Hematopoietic multipotent progenitor cell treated with erythropoietin and hydrocortisone succinate and interleukin-3 and kit ligand, for 6 days (in vitro differentiated cells): ENCODE measurements around the gene ZNF474.

ENCODE experiments used
- DNase-seq: peaks from one replicate; pipeline ENCODE4 v3.0.0-alpha.2; 2015

The ZNF474 gene

GRCh38 chr5:122119205-122119604, 10.1 kb upstream of the ZNF474 start:
- DNase-seq: no peak

GRCh38 chr5:122120493-122120892, 8.9 kb upstream of the ZNF474 start:
- no peak for DNase-seq

- DNase-seq: no peak
These were observed 8.4 kb upstream of the ZNF474 start for GRCh38 chr5:122120957-122121356.

GRCh38 chr5:122121479-122122465, 7.6 kb upstream of the ZNF474 start:
- DNase-seq: no peak

- DNase-seq: no peak
These were observed 4.6 kb upstream of the ZNF474 start for GRCh38 chr5:122124766-122125165.

GRCh38 chr5:122126177-122126755, 3.1 kb upstream of the ZNF474 start:
- peak; percentile 75 for DNase-seq

- no peak for DNase-seq
These were observed 2.5 kb upstream of the ZNF474 start for GRCh38 chr5:122126756-122127321.

GRCh38 chr5:122130152-122130551, 806 bp downstream of the ZNF474 start:
- no peak for DNase-seq

GRCh38 chr5:122137702-122138101, 8.4 kb downstream of the ZNF474 start:
- DNase-seq: no peak

- DNase-seq: no peak
These were observed 9.0 kb downstream of the ZNF474 start for GRCh38 chr5:122138356-122138755.

GRCh38 chr5:122140900-122141299, 11.6 kb downstream of the ZNF474 start:
- no peak for DNase-seq

GRCh38 chr5:122141751-122142150, 12.4 kb downstream of the ZNF474 start:
- DNase-seq: no peak

GRCh38 chr5:122142480-122143164, 13.3 kb downstream of the ZNF474 start:
- DNase-seq: no peak

GRCh38 chr5:122144236-122144635, 14.9 kb downstream of the ZNF474 start:
- DNase-seq: no peak

GRCh38 chr5:122145906-122146305, 16.6 kb downstream of the ZNF474 start:
- no peak for DNase-seq

- DNase-seq: no peak
These were observed 20.2 kb downstream of the ZNF474 start for GRCh38 chr5:122149321-122150090.

GRCh38 chr5:122150215-122150614, 20.9 kb downstream of the ZNF474 start:
- DNase-seq: no peak

- no peak for DNase-seq
These were observed 22.3 kb downstream of the ZNF474 start for GRCh38 chr5:122151640-122152039.

- no peak for DNase-seq
These were observed 23.0 kb downstream of the ZNF474 start for GRCh38 chr5:122152266-122152900.

GRCh38 chr5:122153230-122153629, 23.9 kb downstream of the ZNF474 start:
- DNase-seq: no peak

GRCh38 chr5:122153774-122154173, 24.4 kb downstream of the ZNF474 start:
- peak; percentile 37 for DNase-seq

- no peak for DNase-seq
These were observed 25.1 kb downstream of the ZNF474 start for GRCh38 chr5:122154491-122154890.
